Keratinocyte (primary cell): ENCODE data around the gene SOX10. TPM values are rescaled to one million over a fixed set of nuclear protein-coding genes. Genes with fewer than 3 reads are reported as not detected.

ENCODE experiments used
- DNase-seq: peaks from one replicate; pipeline ENCODE4 v3.0.0-alpha.2; 2011; ENCODE audit warnings: low read depth, missing footprints, low spot score
- FAIRE-seq: peaks from 2 replicates; lab custom pipeline; 2011; peaks lifted over from hg19 to GRCh38; lab: Jason Lieb, UNC
- H2AFZ ChIP-seq: 2 replicates; pipeline ENCODE4 v1.6.0; 2012; ENCODE audit warnings: low read length, control low read depth, inconsistent platforms; ENCODE audit not compliant: control insufficient read depth
- H3K27ac ChIP-seq: 2 replicates; pipeline ENCODE4 v1.5.1; 2011; ENCODE audit warnings: low read length; ENCODE audit not compliant: control insufficient read depth, insufficient read depth
- H3K27me3 ChIP-seq: 3 replicates; pipeline ENCODE4 v1.6.0; 2011; ENCODE audit warnings: low read length; ENCODE audit not compliant: control insufficient read depth, insufficient read depth; ENCODE audit errors: extremely low read depth
- H3K36me3 ChIP-seq, 2 experiments: 2 replicates in 1 of 2; 3 replicates in 1 of 2; pipeline ENCODE4 v1.5.1; 2011; ENCODE audit warnings: low read length in 2 of 2, mild to moderate bottlenecking in 1 of 2; ENCODE audit not compliant: control insufficient read depth in 2 of 2, insufficient read depth in 2 of 2; ENCODE audit errors: extremely low read depth in 1 of 2
- H3K4me1 ChIP-seq: 3 replicates; pipeline ENCODE4 v1.5.1; 2011; ENCODE audit warnings: low read length; ENCODE audit not compliant: control insufficient read depth, insufficient read depth; ENCODE audit errors: extremely low read depth
- H3K4me2 ChIP-seq: 3 replicates; pipeline ENCODE4 v1.6.0; 2011; ENCODE audit warnings: low read depth, low read length; ENCODE audit not compliant: control insufficient read depth, insufficient read depth; ENCODE audit errors: extremely low read depth
- H3K4me3 ChIP-seq, 3 experiments: fragments of 200-600 bp in 1 of 3; sonication (generic) in 1 of 3; 2 replicates in 2 of 3; 3 replicates in 1 of 3; pipeline ENCODE4 v1.5.1; 2011 to 2016; ENCODE audit warnings: low read length in 3 of 3, mild to moderate bottlenecking in 3 of 3, control low read depth in 2 of 3, inconsistent platforms in 1 of 3, low read depth in 1 of 3, mixed read lengths in 1 of 3, mixed run types in 1 of 3, moderate library complexity in 1 of 3; ENCODE audit not compliant: control insufficient read depth in 2 of 3, insufficient read depth in 2 of 3; ENCODE audit errors: extremely low read depth in 1 of 3
- H3K79me2 ChIP-seq: 2 replicates; pipeline ENCODE4 v1.6.0; 2012; ENCODE audit warnings: low read length; ENCODE audit not compliant: control insufficient read depth, insufficient read depth
- H3K9ac ChIP-seq: 3 replicates; pipeline ENCODE4 v1.6.0; 2011; ENCODE audit warnings: low read length; ENCODE audit not compliant: control insufficient read depth, insufficient read depth; ENCODE audit errors: extremely low read depth
- H3K9me1 ChIP-seq: 3 replicates; pipeline ENCODE4 v1.6.0; 2011; ENCODE audit warnings: low read length; ENCODE audit not compliant: control insufficient read depth, insufficient read depth; ENCODE audit errors: extremely low read depth
- H3K9me3 ChIP-seq: 2 replicates; pipeline ENCODE4 v1.5.1; 2012; ENCODE audit warnings: low read depth, low read length; ENCODE audit not compliant: control insufficient read depth
- H4K20me1 ChIP-seq: 3 replicates; pipeline ENCODE4 v1.6.0; 2011; ENCODE audit warnings: low read length; ENCODE audit not compliant: control insufficient read depth, insufficient read depth; ENCODE audit errors: extremely low read depth
- EZH2 ChIP-seq: IDR thresholded peaks from one replicate; pipeline ENCODE4 v1.6.1; 2012; ENCODE audit warnings: inconsistent platforms, mild to moderate bottlenecking, low read length, moderate library complexity
- dilution Hi-C: fragments of 300-500 bp; cut with MboI; formaldehyde crosslinking; loops from one replicate; pipeline ENCODE4 v1.7.0; 2020; ENCODE audit warnings: low sequenced_read_pairs; ENCODE audit not compliant: extremely low pct_ligation_motif_present
- polyA plus RNA-seq, 5 experiments: library from polyadenylated mRNA; depleted of rRNA in 3 of 5; stranded (reverse) in 3 of 5; stranded (forward) in 1 of 5; unstranded in 1 of 5; fragments of >200 nt; gene quantifications; 1 replicate in 1 of 5; 2 replicates in 3 of 5; 3 replicates in 1 of 5; pipeline versions ENCODE4 v1.2.1 to v1.2.3, GENCODE V29; 2011 to 2012; ENCODE audit warnings: missing spikeins in 2 of 5, low read depth in 1 of 5, low replicate concordance in 1 of 5
- TF ChIP-seq, protein P1 (sequence below), 3 experiments: IDR thresholded peaks in 1 of 3; conservative IDR thresholded peaks in 1 of 3; optimal IDR thresholded peaks in 1 of 3; 2 replicates in 2 of 3; 3 replicates in 1 of 3; pipeline versions ENCODE3 to v1.5.1; 2011; ENCODE audit warnings: low read length in 3 of 3, mild to moderate bottlenecking in 3 of 3, moderate library complexity in 2 of 3, control low read depth in 1 of 3, inconsistent platforms in 1 of 3; ENCODE audit not compliant: insufficient read depth in 2 of 3; ENCODE audit errors: extremely low read depth in 1 of 3

The SOX10 gene
- polyA plus RNA-seq, 1 donor (not counting 4 experiments of a cell fraction or from before 2014, with no cell fraction given), result not detected

DNA sequence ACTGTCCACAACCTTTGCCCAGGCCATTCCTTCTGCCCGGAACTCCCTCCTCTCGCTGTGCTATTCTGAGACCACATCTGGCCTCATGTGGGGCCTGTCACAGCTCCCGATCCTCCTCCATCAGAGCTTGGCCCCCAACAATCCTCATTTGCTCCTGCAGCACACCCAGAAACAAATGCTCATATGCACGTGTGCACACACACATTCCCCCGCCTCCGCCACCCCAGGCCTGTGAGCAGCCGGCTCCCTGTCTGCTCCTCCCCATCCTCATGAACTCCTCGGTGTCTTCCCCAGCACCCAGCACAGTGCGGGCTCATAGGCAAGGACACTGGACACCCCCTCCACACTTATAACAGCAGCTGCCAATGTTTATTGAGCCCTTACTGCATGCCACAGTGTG lies 43.1 kb upstream of the SOX10 start:
- H4K20me1 ChIP-seq, result no peaks in the 10 kb centered on the region
- no peak overlapping the region for H3K4me2 ChIP-seq
- H3K9me1 ChIP-seq, result no peaks in the 10 kb centered on the region
- FAIRE-seq, result no peak
- H3K36me3 ChIP-seq, result no peaks in the 10 kb centered on the region
- H3K9ac ChIP-seq, result no peak overlapping the region
- H3K9me3 ChIP-seq, result no peaks in the 10 kb centered on the region
- H3K4me1 ChIP-seq, result no peaks in the 10 kb centered on the region
- H3K79me2 ChIP-seq, result no peaks in the 10 kb centered on the region
- TF ChIP-seq, protein P1, sequence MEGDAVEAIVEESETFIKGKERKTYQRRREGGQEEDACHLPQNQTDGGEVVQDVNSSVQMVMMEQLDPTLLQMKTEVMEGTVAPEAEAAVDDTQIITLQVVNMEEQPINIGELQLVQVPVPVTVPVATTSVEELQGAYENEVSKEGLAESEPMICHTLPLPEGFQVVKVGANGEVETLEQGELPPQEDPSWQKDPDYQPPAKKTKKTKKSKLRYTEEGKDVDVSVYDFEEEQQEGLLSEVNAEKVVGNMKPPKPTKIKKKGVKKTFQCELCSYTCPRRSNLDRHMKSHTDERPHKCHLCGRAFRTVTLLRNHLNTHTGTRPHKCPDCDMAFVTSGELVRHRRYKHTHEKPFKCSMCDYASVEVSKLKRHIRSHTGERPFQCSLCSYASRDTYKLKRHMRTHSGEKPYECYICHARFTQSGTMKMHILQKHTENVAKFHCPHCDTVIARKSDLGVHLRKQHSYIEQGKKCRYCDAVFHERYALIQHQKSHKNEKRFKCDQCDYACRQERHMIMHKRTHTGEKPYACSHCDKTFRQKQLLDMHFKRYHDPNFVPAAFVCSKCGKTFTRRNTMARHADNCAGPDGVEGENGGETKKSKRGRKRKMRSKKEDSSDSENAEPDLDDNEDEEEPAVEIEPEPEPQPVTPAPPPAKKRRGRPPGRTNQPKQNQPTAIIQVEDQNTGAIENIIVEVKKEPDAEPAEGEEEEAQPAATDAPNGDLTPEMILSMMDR (optimal IDR thresholded peaks at IDR 0.05 in 1 of 3, IDR thresholded peaks at IDR 0.05 in 1 of 3, conservative IDR thresholded peaks at IDR 0.05 in 1 of 3; ENCODE audit: extremely low read depth in 1 of 3, insufficient read depth in 2 of 3, low read length in 3 of 3), result no peak
- no peak for TF ChIP-seq EZH2
- H2AFZ ChIP-seq, result no peak overlapping the region
- dilution Hi-C loops, result no loop called here
- no peak for DNase-seq
- H3K27me3 ChIP-seq, result peaks cover 6% of the 10 kb centered on the region
- H3K27ac ChIP-seq, result no peak overlapping the region
- H3K4me3 ChIP-seq, result no peak overlapping the region

DNA sequence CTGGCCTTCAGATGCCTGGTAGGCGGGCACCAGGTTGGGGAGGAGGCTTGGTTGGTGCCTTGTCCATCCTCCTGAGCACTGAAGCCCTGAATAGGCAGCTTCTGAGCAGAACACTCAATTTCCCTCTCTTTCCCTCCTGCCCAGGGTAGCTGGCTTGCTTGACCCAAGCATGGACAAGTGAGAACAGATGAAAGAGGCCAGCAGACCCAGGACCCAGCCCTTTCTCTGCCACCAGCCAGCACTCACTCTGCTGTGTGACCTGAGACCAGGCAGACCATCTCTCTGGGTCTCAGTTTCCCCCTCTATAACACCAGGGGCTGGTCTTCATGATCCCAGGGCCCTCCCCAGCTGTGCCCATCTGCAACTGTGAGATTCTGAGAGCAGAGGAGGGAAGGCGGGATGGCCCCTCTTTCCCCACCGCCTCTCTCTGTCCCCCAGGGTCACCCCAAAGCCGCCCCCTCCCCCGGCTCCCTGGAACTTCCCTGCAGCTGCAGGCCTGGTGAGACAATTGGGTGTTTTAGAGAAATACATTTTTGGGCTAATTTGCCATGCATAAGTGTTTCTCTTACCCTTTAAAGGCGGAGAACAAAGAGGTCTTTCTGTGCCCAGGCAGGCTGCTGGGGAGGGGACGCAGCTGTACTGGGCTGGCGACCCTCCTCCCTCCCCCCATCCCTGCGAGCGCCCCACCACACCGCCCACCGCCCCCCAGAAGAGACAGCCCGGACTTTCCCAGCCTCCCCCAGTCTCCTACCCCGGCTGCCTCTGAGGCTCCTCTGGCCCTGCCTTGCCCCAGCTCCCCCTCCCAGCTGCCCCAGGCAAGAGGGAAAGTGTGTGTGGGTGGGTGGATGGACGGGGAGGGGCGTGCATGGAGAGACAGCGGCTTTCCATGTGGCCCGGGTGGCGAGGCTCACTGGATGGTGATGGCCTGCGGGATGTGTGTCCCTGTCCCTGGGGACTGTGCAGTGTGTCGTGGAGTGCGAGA lies 42.1 kb upstream of the SOX10 start:
- H3K9me3 ChIP-seq, result no peaks in the 10 kb centered on the region
- H3K4me1 ChIP-seq, result no peaks in the 10 kb centered on the region
- H3K36me3 ChIP-seq, result no peaks in the 10 kb centered on the region
- H2AFZ ChIP-seq, result no peak overlapping the region
- TF ChIP-seq, protein P1 (optimal IDR thresholded peaks at IDR 0.05 in 1 of 3, IDR thresholded peaks at IDR 0.05 in 1 of 3, conservative IDR thresholded peaks at IDR 0.05 in 1 of 3; ENCODE audit: extremely low read depth in 1 of 3, insufficient read depth in 2 of 3, low read length in 3 of 3), result no peak
- TF ChIP-seq EZH2, result no peak
- peaks cover 6% of the 10 kb centered on the region for H3K27me3 ChIP-seq
- no peak overlapping the region for H3K27ac ChIP-seq
- no peak overlapping the region for H3K4me3 ChIP-seq
- no peak for DNase-seq
- no peak for FAIRE-seq
- H3K79me2 ChIP-seq, result no peaks in the 10 kb centered on the region
- H3K9ac ChIP-seq, result no peak overlapping the region
- no peaks in the 10 kb centered on the region for H3K9me1 ChIP-seq
- dilution Hi-C loops, result no loop called here
- H4K20me1 ChIP-seq, result no peaks in the 10 kb centered on the region
- H3K4me2 ChIP-seq, result no peak overlapping the region
